ENCODE measurements around the gene MAD1L1. TPM values are rescaled to one million over a fixed set of nuclear protein-coding genes. Genes with fewer than 3 reads are reported as not detected.

Gene MAD1L1
- total RNA-seq, 2 donors from 2014 or later, result 34.2 to 53.5 TPM

DNA sequence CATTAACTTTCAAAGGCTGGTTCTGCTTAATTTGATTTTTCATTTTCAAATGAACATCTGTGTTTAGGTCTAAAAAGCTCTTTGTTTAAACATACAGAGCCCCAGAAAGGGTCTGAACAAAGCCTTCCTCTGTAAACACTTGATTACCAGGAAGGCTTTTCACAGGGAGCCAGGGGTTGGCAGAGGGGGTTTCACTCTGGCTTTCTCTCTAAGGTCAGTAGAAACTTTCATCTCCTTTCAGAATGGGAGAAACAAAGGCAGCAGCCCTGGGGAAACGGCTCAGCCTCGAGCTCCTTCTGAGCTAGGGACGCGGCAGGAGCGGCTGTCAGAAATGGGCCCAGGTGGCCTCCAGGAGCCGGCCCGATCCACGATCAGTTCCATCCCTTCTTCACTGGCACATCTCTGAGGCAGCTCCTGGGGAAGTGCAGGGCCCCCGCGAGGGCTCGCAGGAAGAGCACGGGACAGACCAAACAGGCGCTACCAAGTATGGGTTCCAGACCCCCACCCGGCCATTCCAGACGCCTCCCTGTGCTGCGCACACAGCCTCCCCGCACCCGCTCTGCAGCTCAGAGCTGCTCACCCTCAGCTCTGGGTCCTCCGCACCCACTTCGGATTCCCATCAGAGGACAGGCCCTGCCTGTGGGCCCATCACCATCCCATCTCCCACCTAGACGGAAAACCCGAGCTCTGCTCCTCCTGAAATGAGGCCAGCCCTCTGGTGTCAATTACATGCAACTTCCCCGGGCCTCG lies 124.1 kb downstream of the MAD1L1 start:
- DNase-seq (ENCODE audit: low spot score in 2 of 2), result no peak
- H3K9me3 Mint-ChIP-seq, result no peaks in the 10 kb centered on the region
- peaks cover 7 to 8% of the 10 kb centered on the region in 2 donors for H3K36me3 Mint-ChIP-seq
- ATAC-seq, result no peak
- H3K27ac Mint-ChIP-seq, result no peak overlapping the region

DNA sequence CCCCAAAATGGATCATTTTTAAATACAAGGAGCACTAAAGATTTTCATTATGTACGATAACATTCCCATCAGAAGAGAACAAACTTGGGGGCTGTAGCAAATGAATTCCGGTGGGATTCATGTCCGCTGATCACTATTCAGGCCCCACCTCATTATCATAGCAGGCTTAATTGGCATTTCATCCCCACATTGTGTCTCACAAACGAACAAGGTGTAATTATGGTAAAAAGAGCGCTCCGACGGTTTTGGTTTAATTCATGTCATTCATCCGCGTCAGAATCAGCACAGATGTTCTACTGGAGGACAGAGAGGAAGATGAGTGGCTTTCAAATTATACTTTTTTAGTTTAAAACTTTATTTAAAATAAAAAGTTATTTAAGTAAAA lies 124.7 kb downstream of the MAD1L1 start:
- peaks cover 4 to 8% of the 10 kb centered on the region in 2 donors for H3K36me3 Mint-ChIP-seq
- no peak overlapping the region for H3K27ac Mint-ChIP-seq
- DNase-seq (ENCODE audit: low spot score in 2 of 2) (no peak), ATAC-seq (no peak)
- no peaks in the 10 kb centered on the region for H3K9me3 Mint-ChIP-seq

DNA sequence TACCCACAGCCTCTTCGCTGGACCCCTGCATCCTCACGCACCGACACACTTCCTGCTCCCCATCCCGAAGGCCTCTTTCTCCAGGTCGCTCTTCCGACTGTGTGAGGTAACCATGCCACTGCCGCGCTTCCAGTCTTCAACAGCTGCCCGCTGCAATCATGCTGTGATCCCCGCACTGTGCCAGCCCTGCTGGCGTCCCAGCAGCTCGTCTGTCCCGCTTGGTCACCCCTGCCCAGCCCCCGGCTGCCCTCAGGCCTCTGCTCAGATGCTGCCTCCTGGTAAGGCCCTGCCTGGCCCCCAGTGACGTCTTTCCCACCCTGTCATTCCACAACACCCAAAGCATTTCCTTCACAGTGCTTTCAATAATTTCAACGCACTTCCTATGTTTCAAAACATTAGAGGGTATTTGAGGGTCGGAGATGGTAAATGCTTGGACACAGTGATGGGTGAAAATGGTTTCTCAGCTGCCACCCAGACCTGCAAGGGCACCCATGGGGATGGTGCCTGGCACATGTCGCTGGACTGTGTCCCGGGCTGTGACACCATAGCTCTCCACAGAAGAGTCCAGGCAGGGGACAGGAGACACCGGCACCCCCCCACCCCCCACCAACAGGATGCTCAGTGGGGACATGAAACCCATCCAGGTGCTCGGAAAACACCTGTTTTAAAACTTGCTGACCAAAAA lies 125.2 kb downstream of the MAD1L1 start:
- ATAC-seq (no peak), DNase-seq (ENCODE audit: low spot score in 2 of 2) (no peak)
- no peak overlapping the region for H3K27ac Mint-ChIP-seq
- no peaks in the 10 kb centered on the region for H3K9me3 Mint-ChIP-seq
- H3K36me3 Mint-ChIP-seq, result peaks cover 4 to 8% of the 10 kb centered on the region in 2 donors

GRCh38 chr7:2106924-2107323 lies 125.8 kb downstream of the MAD1L1 start:
- H3K27ac Mint-ChIP-seq, result peak overlapping the region in 1 of 2 donors; percentile 68
- no peaks in the 10 kb centered on the region for H3K9me3 Mint-ChIP-seq
- DNase-seq (ENCODE audit: low spot score in 2 of 2) (no peak), ATAC-seq (no peak)
- H3K36me3 Mint-ChIP-seq, result peaks cover 4 to 8% of the 10 kb centered on the region in 2 donors

GRCh38 chr7:2106440-2106839 lies 126.3 kb downstream of the MAD1L1 start:
- H3K27ac Mint-ChIP-seq, result no peak overlapping the region
- no peak for DNase-seq (ENCODE audit: low spot score in 2 of 2)
- ATAC-seq, result no peak
- H3K9me3 Mint-ChIP-seq, result no peaks in the 10 kb centered on the region
- peaks cover 4 to 8% of the 10 kb centered on the region in 2 donors for H3K36me3 Mint-ChIP-seq

DNA sequence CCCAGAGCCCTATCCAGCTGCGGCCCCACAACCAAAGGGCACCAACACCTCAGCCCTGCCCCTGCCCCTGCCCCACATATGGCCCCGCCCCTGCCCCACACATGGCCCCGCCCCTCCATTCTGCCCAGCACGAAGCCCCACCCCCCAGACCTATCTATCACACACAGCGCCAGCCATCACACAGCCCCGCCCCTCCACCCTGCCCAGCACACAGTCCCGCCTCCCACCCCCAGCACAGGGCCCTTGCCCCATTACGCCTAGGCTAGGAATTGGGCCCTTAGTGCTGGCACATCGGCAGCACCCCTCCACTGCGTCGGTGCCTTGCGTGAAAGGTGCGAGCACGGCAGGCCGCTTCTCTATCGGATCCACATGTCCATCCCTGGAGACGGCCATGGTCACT lies 126.8 kb downstream of the MAD1L1 start:
- no peaks in the 10 kb centered on the region for H3K9me3 Mint-ChIP-seq
- peaks cover 4% of the 10 kb centered on the region in 2 donors for H3K36me3 Mint-ChIP-seq
- ATAC-seq (no peak), DNase-seq (ENCODE audit: low spot score in 2 of 2) (no peak)
- no peak overlapping the region for H3K27ac Mint-ChIP-seq

DNA sequence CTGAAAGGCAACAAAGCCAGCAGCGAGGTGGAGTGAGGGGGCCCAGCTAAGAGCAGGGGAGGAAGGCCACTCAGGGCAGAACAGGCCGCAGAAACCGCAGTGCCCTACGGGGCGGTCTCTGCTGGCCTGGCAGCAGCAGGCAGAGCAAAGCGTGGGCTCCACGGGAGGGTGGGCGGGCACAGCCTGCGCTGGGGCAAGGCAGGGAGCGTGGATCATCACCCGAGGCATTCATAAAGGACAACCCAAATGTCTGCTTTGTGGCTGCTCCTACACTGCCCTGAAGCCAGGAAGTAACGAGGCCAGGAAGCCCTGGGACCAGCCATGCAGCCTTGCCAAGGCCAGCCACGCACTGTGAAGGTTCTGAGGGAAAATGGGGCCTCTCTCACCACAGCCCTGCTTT lies 127.5 kb downstream of the MAD1L1 start:
- no peak for ATAC-seq
- Mint-ChIP-seq H3K36me3 (peaks cover 0 to 4% of the 10 kb centered on the region in 2 donors), H3K27ac (peak overlapping the region in 1 of 2 donors; percentile 55)

GRCh38 chr7:2104716-2105115 lies 128.0 kb downstream of the MAD1L1 start:
- Mint-ChIP-seq H3K27ac (peak overlapping the region; percentile 40 to 55), H3K9me3 (no peaks in the 10 kb centered on the region), H3K36me3 (no peaks in the 10 kb centered on the region)
- DNase-seq (ENCODE audit: low spot score in 2 of 2), result no peak
- no peak for ATAC-seq

More for the DNA sequence above, 127.5 kb downstream of the MAD1L1 start:
- H3K9me3 Mint-ChIP-seq, result no peaks in the 10 kb centered on the region
- DNase-seq (ENCODE audit: low spot score in 2 of 2), result no peak

DNA sequence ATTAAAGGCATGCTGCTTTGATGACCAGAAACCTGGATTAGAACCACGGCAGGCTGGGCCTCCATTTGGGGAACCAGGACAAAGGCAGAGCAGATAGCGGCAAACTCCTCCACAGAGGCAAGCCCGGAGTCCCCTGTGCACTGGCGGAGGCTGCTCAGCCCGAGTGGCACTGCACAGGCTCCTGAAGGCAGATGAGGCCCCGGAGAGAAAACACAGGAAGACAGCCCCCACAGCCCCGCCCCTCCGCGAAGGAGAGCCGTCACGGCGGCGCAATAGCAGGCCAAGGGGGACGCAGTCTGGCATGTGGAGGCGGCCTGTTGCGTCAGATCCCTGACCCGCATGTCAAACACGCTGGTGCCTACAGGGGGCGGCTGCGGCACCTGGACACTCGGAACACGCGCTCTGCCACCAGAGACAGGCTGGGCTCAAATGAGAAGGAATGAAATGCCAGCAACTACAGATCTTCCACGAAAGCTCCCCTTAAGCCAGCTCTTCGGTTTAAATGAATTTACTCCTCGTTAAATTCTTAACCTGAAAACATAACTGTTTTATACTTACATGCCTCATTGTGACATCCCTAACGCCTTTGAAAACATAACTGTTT lies 128.5 kb downstream of the MAD1L1 start:
- peak overlapping the region; percentile 40 to 82 for H3K27ac Mint-ChIP-seq
- peak; percentile 56 to 80 for ATAC-seq

GRCh38 chr7:2103071-2103898 lies 129.5 kb downstream of the MAD1L1 start:
- Mint-ChIP-seq H3K27ac (peak overlapping the region in 1 of 2 donors; percentile 21), H3K36me3 (no peaks in the 10 kb centered on the region), H3K9me3 (no peaks in the 10 kb centered on the region)
- ATAC-seq, result no peak
- no peak for DNase-seq (ENCODE audit: low spot score in 2 of 2)

More for the DNA sequence above, 128.5 kb downstream of the MAD1L1 start:
- peak; percentile 69 to 71 for DNase-seq (ENCODE audit: low spot score in 2 of 2)
- H3K36me3 Mint-ChIP-seq, result no peaks in the 10 kb centered on the region
- no peaks in the 10 kb centered on the region for H3K9me3 Mint-ChIP-seq

DNA sequence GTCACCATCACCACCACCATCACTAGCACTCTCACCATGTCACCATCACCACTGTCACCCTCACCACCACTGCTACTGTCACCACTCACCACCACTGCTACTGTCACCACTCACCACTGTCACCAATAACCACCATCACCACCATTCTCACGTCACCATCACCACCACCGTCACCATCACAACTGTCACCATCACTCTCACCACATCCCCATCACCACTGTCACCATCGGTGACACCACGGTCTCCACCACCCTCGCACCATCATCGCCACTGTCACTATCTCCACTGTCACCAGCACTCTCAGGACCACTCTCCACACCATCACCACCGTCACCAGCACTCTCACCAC lies 130.4 kb downstream of the MAD1L1 start:
- peak in 1 of 2 donors; percentile 8 for ATAC-seq
- no peaks in the 10 kb centered on the region for H3K36me3 Mint-ChIP-seq
- peak overlapping the region in 1 of 2 donors; percentile 13 for H3K27ac Mint-ChIP-seq
- DNase-seq (ENCODE audit: low spot score in 2 of 2), result no peak
- no peaks in the 10 kb centered on the region for H3K9me3 Mint-ChIP-seq

- DNase-seq (ENCODE audit: low spot score in 2 of 2) (no peak), ATAC-seq (no peak)
- Mint-ChIP-seq H3K9me3 (no peaks in the 10 kb centered on the region), H3K27ac (peak overlapping the region in 1 of 2 donors; percentile 13), H3K36me3 (no peaks in the 10 kb centered on the region)
Measured at GRCh38 chr7:2101630-2102374, 130.9 kb downstream of the MAD1L1 start.

DNA sequence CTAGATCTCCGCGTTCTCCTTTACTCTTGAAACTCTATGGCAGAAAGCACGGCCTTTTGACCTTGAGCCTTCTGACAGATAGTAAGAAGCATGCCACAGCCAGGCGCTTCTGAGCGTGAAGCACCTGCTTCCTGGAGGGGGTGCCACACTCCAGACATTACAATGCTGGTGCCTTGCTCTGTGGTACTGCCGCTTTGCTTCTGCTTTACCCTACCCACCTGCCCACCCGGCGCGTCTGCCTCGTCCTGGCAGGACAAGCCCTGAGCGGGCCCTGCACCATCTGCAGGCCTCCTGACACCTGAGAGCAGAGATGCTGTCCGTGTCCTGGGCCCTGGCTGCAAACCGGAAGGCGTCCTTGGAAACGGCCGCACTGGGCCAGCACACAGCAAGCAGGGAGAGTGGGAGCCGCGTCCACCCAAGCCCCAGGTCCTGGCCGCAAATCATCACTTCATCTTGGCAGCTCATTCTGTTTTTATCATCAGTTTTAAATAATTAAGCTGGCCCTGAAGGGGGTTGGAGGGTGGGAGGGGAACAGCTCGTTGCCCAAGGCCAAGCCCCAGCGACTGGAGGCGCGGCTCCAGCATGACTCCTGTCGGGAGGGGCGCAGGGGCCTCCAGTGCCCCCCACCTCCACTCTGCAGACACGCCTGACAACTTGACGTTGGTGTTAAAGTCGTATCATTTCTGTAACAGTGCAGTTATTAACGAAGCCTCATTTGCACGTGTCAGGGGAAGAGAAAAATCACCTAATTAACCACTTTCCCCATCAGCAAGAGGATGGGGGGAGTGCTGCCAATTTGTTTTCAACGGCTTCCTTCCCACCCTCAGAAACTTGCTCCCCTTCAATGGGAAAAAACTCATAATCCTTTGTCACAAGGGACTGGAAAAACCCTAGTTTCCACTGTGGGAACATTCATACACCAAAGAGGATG lies 132.2 kb downstream of the MAD1L1 start:
- Mint-ChIP-seq H3K27ac (peak overlapping the region in 1 of 2 donors; percentile 40), H3K36me3 (no peaks in the 10 kb centered on the region), H3K9me3 (no peaks in the 10 kb centered on the region)
- DNase-seq (ENCODE audit: low spot score in 2 of 2) (no peak), ATAC-seq (peak in 1 of 2 donors; percentile 15)

GRCh38 chr7:2099048-2099957 lies 133.4 kb downstream of the MAD1L1 start:
- no peak for DNase-seq (ENCODE audit: low spot score in 2 of 2)
- no peaks in the 10 kb centered on the region for H3K9me3 Mint-ChIP-seq
- ATAC-seq, result peak; percentile 46 to 78
- H3K36me3 Mint-ChIP-seq, result no peaks in the 10 kb centered on the region
- peak overlapping the region; percentile 40 to 55 for H3K27ac Mint-ChIP-seq

Data from activated naive CD4-positive, alpha-beta T cell treated with anti-CD3 and anti-CD28 coated beads, Interleukin-2, amount 50 U/mL, for 72 hours (primary cell).